LNCaP clone FGC (cell line): ENCODE measurements around the gene SLC16A10.

ENCODE experiments used
- DNase-seq: peaks from one replicate; pipeline ENCODE4 v3.0.0-alpha.2; 2011; ENCODE audit warnings: low read depth
- H3K4me3 ChIP-seq: 2 replicates; pipeline ENCODE4 v1.5.1; 2011; ENCODE audit warnings: mild to moderate bottlenecking, low read depth, low read length, control low read depth
- TF ChIP-seq, protein P1 (sequence below): IDR thresholded peaks from 2 replicates; pipeline ENCODE4 v1.5.1; 2012; ENCODE audit warnings: mild to moderate bottlenecking; ENCODE audit not compliant: control insufficient read depth, insufficient read depth; ENCODE audit errors: extremely low read depth

Gene SLC16A10

DNA sequence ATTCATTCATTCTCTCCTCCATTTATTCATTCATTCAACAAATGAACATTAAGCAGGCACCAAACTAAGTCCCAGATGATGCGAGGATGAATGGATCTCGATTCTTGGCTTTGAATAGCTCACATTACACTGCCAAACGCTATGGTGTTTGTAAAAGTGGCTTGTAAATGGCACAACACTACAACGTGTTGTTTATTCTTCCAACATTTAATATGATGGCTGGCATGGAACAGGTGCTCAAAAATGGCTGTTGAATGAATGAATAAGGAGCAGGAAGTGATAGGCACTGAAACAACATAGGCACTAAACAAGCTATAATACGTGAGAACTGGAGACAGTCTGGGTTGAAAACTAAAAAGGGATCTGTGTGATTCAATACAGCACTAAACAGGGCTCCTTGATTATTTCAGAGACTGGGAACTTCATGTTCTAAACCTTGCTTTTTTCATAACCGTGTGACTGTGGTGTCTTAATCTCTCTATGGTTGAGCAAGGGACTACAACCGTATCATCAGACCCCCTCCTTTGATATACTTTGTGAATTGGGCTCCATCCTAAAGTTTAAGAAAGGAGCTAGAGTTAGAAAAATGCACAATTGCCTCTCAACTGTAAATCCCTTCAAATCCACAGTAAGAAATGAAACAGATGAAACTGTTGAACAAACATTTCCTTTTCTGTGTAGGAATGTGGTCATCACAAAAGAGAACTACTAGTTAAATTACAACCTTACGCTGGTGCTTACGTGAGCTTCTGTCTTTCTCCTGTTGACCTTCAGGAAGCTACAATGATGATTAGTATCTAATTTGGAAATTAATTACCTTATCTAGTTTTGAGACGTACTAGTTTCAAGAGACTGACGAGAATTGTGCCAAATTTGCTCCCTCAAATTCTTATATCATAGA, 16.9 kb upstream of the SLC16A10 start:
- H3K4me3 ChIP-seq: no peak overlapping the region
- TF ChIP-seq, protein P1, sequence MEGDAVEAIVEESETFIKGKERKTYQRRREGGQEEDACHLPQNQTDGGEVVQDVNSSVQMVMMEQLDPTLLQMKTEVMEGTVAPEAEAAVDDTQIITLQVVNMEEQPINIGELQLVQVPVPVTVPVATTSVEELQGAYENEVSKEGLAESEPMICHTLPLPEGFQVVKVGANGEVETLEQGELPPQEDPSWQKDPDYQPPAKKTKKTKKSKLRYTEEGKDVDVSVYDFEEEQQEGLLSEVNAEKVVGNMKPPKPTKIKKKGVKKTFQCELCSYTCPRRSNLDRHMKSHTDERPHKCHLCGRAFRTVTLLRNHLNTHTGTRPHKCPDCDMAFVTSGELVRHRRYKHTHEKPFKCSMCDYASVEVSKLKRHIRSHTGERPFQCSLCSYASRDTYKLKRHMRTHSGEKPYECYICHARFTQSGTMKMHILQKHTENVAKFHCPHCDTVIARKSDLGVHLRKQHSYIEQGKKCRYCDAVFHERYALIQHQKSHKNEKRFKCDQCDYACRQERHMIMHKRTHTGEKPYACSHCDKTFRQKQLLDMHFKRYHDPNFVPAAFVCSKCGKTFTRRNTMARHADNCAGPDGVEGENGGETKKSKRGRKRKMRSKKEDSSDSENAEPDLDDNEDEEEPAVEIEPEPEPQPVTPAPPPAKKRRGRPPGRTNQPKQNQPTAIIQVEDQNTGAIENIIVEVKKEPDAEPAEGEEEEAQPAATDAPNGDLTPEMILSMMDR: no peak
- peak; percentile 77 for DNase-seq

DNA sequence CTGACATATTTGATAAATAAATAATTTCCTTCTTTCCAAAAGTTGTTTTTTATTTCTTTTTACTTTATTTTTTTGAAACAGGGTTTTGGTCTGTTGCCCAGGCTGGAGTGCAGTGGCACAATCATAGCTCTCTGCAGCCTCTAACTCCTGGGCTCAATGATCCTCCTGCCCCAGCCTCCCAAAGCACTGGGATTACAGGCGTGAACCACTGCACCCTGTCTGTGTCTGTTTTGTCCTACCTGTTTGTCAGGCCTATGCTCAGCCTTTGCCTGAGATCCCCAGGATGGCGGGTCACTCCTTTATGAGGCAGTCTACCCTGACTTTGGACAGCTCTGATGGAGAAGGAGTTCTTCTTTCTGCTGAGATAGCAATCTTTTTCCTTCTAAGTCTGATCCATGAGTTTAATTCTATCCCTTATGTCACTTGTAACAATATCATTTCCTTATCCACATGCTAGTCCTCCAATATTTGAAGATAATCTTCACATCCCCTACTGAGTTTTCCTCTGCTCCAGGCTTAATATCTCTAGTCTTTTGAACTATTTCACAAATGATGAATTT, 14.4 kb upstream of the SLC16A10 start:
- DNase-seq: no peak
- TF ChIP-seq, protein P1: no peak
- H3K4me3 ChIP-seq: no peak overlapping the region

- TF ChIP-seq, protein P1: no peak
- no peak for DNase-seq
- H3K4me3 ChIP-seq: no peak overlapping the region
Observed at GRCh38 chr6:111074311-111074710, 13.0 kb upstream of the SLC16A10 start.

- H3K4me3 ChIP-seq: no peak overlapping the region
- no peak for DNase-seq
- TF ChIP-seq, protein P1: no peak
Observed at GRCh38 chr6:111076024-111076695, 11.1 kb upstream of the SLC16A10 start.

DNA sequence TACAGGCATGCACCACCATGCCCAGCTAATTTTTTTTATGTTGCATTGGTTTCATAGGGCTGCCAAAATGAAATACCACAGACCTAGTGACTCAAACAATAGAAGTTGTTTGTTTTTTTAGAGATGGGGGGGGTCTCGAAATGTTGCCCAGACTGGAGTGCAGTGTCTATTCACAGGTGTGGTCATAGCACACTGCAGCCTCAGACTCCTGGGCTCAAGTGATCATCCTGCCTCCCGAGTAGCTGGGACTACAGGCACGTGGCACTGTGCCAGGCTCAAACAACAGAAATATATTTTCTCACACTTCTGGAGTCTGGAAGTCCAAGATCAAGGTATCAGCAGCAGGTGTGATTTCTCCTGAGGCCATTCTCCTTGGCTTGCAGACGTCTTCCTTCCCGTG, 6.6 kb upstream of the SLC16A10 start:
- no peak for DNase-seq
- H3K4me3 ChIP-seq: no peak overlapping the region
- TF ChIP-seq, protein P1: no peak

- no peak for DNase-seq
- TF ChIP-seq, protein P1: no peak
- peak overlapping the region; percentile 61 for H3K4me3 ChIP-seq
Observed at GRCh38 chr6:111086685-111087084, 618 bp upstream of the SLC16A10 start.
